Measurements from ENCODE around the gene GATA2. TPM values are rescaled to one million over a fixed set of nuclear protein-coding genes. Genes with fewer than 3 reads are reported as not detected.

The GATA2 gene
- total RNA-seq, 1 donor from 2014 or later: 23.5 TPM

GRCh38 chr3:128481438-128481942, 11.5 kb downstream of the GATA2 start:
- intact Hi-C loops (cut with DNase I): no loop called here
- no peak for DNase-seq (ENCODE audit: low spot score)
- no peak for ATAC-seq

- no peak for ATAC-seq
- DNase-seq (ENCODE audit: low spot score): no peak
- intact Hi-C loops (cut with DNase I): no loop called here
These were observed 12.1 kb downstream of the GATA2 start for GRCh38 chr3:128480717-128481437.

GRCh38 chr3:128480278-128480677, 12.7 kb downstream of the GATA2 start:
- intact Hi-C loops (cut with DNase I): no loop called here
- ATAC-seq (no peak), DNase-seq (ENCODE audit: low spot score) (no peak)

- no peak for DNase-seq (ENCODE audit: low spot score)
- no peak for ATAC-seq
- intact Hi-C loops (cut with DNase I): no loop called here
These were observed 13.4 kb downstream of the GATA2 start for GRCh38 chr3:128479558-128480086.

GRCh38 chr3:128478576-128479506, 14.2 kb downstream of the GATA2 start:
- ATAC-seq: no peak
- intact Hi-C loops (cut with DNase I): no loop called here
- no peak for DNase-seq (ENCODE audit: low spot score)

GRCh38 chr3:128476659-128477058, 16.3 kb downstream of the GATA2 start:
- DNase-seq (ENCODE audit: low spot score) (no peak), ATAC-seq (no peak)
- intact Hi-C loops (cut with DNase I): no loop called here

- DNase-seq (ENCODE audit: low spot score) (no peak), ATAC-seq (no peak)
- intact Hi-C loops (cut with DNase I): no loop called here
These were observed 17.6 kb downstream of the GATA2 start for GRCh38 chr3:128475355-128475754.

GRCh38 chr3:128473737-128474136, 19.3 kb downstream of the GATA2 start:
- DNase-seq (ENCODE audit: low spot score): no peak
- intact Hi-C loops (cut with DNase I): no loop called here
- ATAC-seq: no peak

GRCh38 chr3:128473180-128473519, 19.9 kb downstream of the GATA2 start:
- DNase-seq (ENCODE audit: low spot score): no peak
- intact Hi-C loops (cut with DNase I): no loop called here
- no peak for ATAC-seq

GRCh38 chr3:128472449-128473179, 20.4 kb downstream of the GATA2 start:
- intact Hi-C loops (cut with DNase I): no loop called here

GRCh38 chr3:128471720-128472119, 21.3 kb downstream of the GATA2 start:
- intact Hi-C loops (cut with DNase I): no loop called here
- DNase-seq (ENCODE audit: low spot score): no peak
- no peak for ATAC-seq

More at GRCh38 chr3:128472449-128473179, 20.4 kb downstream of the GATA2 start:
- ATAC-seq: no peak
- no peak for DNase-seq (ENCODE audit: low spot score)

- DNase-seq (ENCODE audit: low spot score) (no peak), ATAC-seq (no peak)
- intact Hi-C loops (cut with DNase I): no loop called here
These were observed 21.9 kb downstream of the GATA2 start for GRCh38 chr3:128471110-128471509.

GRCh38 chr3:128470134-128470899, 22.7 kb downstream of the GATA2 start:
- intact Hi-C loops (cut with DNase I): no loop called here
- ATAC-seq: no peak
- no peak for DNase-seq (ENCODE audit: low spot score)

GRCh38 chr3:128469556-128469955, 23.4 kb downstream of the GATA2 start:
- no peak for ATAC-seq
- intact Hi-C loops (cut with DNase I): no loop called here
- no peak for DNase-seq (ENCODE audit: low spot score)

GRCh38 chr3:128468791-128469527, 24.0 kb downstream of the GATA2 start:
- no peak for DNase-seq (ENCODE audit: low spot score)

GRCh38 chr3:128468285-128468790, 24.7 kb downstream of the GATA2 start:
- ATAC-seq: no peak
- intact Hi-C loops (cut with DNase I): no loop called here
- DNase-seq (ENCODE audit: low spot score): no peak

More at GRCh38 chr3:128468791-128469527, 24.0 kb downstream of the GATA2 start:
- ATAC-seq: no peak
- intact Hi-C loops (cut with DNase I): no loop called here

- DNase-seq (ENCODE audit: low spot score) (no peak), ATAC-seq (no peak)
- intact Hi-C loops (cut with DNase I): no loop called here
These were observed 26.0 kb downstream of the GATA2 start, which contains the start of gene DNAJB8 for GRCh38 chr3:128466840-128467541. Gene DNAJB8 (minus strand): TSS chr3:128466890. CDS start chr3:128463245, 3,645 bp downstream.

Measured in sciatic nerve (tissue), 2 donors.